ENCODE data around the gene GPR39. TPM values are rescaled to one million over a fixed set of nuclear protein-coding genes. Genes with fewer than 3 reads are reported as not detected.

GPR39 gene
- total RNA-seq, 1 donor from 2014 or later: 1.0 TPM

- H3K4me1 Mint-ChIP-seq (ENCODE audit: low read depth, unreplicated experiment): peaks cover 1% of the 10 kb centered on the region
- no peak overlapping the region for H3K4me3 Mint-ChIP-seq (ENCODE audit: unreplicated experiment)
- TF ChIP-seq CTCF (IDR thresholded peaks at IDR 0.05; ENCODE audit: partially characterized antibody, unreplicated experiment): no peak
- peaks cover 6% of the 10 kb centered on the region for H3K27me3 Mint-ChIP-seq (ENCODE audit: unreplicated experiment)
- no peak for DNase-seq
- no peak overlapping the region for H3K27ac Mint-ChIP-seq (ENCODE audit: unreplicated experiment)
- H3K36me3 Mint-ChIP-seq (ENCODE audit: unreplicated experiment): peaks cover 10% of the 10 kb centered on the region
- H3K9me3 Mint-ChIP-seq (ENCODE audit: unreplicated experiment): no peaks in the 10 kb centered on the region
These were observed 13.5 kb downstream of the GPR39 start for GRCh38 chr2:132429941-132430573.

- no peak for DNase-seq
- H3K4me3 Mint-ChIP-seq (ENCODE audit: unreplicated experiment): no peak overlapping the region
- peaks cover 2% of the 10 kb centered on the region for H3K4me1 Mint-ChIP-seq (ENCODE audit: low read depth, unreplicated experiment)
- no peak overlapping the region for H3K27ac Mint-ChIP-seq (ENCODE audit: unreplicated experiment)
- no peak for TF ChIP-seq CTCF (IDR thresholded peaks at IDR 0.05; ENCODE audit: partially characterized antibody, unreplicated experiment)
- H3K36me3 Mint-ChIP-seq (ENCODE audit: unreplicated experiment): peaks cover 8% of the 10 kb centered on the region
- H3K9me3 Mint-ChIP-seq (ENCODE audit: unreplicated experiment): no peaks in the 10 kb centered on the region
- H3K27me3 Mint-ChIP-seq (ENCODE audit: unreplicated experiment): peaks cover 6% of the 10 kb centered on the region
These were observed 14.3 kb downstream of the GPR39 start for GRCh38 chr2:132430895-132431294.

- DNase-seq: no peak
- Mint-ChIP-seq H3K4me3 (ENCODE audit: unreplicated experiment) (no peak overlapping the region), H3K27me3 (ENCODE audit: unreplicated experiment) (peaks cover 4% of the 10 kb centered on the region), H3K4me1 (ENCODE audit: low read depth, unreplicated experiment) (peaks cover 30% of the 10 kb centered on the region), H3K27ac (ENCODE audit: unreplicated experiment) (no peak overlapping the region), H3K9me3 (ENCODE audit: unreplicated experiment) (peaks cover 5% of the 10 kb centered on the region), H3K36me3 (ENCODE audit: unreplicated experiment) (no peaks in the 10 kb centered on the region)
- no peak for TF ChIP-seq CTCF (IDR thresholded peaks at IDR 0.05; ENCODE audit: partially characterized antibody, unreplicated experiment)
These were observed 21.5 kb downstream of the GPR39 start for GRCh38 chr2:132437852-132438669.

GRCh38 chr2:132438691-132439090, 22.1 kb downstream of the GPR39 start:
- no peak for TF ChIP-seq CTCF (IDR thresholded peaks at IDR 0.05; ENCODE audit: partially characterized antibody, unreplicated experiment)
- H3K4me3 Mint-ChIP-seq (ENCODE audit: unreplicated experiment): no peak overlapping the region
- H3K9me3 Mint-ChIP-seq (ENCODE audit: unreplicated experiment): peaks cover 5% of the 10 kb centered on the region
- peaks cover 4% of the 10 kb centered on the region for H3K27me3 Mint-ChIP-seq (ENCODE audit: unreplicated experiment)
- H3K36me3 Mint-ChIP-seq (ENCODE audit: unreplicated experiment): no peaks in the 10 kb centered on the region
- H3K27ac Mint-ChIP-seq (ENCODE audit: unreplicated experiment): peak overlapping the region; percentile 50
- no peak for DNase-seq
- peaks cover 30% of the 10 kb centered on the region for H3K4me1 Mint-ChIP-seq (ENCODE audit: low read depth, unreplicated experiment)
